Measurements from ENCODE around the gene FARP1. TPM values are rescaled to one million over a fixed set of nuclear protein-coding genes. Genes with fewer than 3 reads are reported as not detected.

FARP1 gene
- total RNA-seq, 4 donors from 2014 or later: 103 to 172 (median 129) TPM

- no peaks in the 10 kb centered on the region for H3K36me3 ChIP-seq
- TF ChIP-seq POLR2A (IDR thresholded peaks at IDR 0.05) (no peak), CTCF (IDR thresholded peaks at IDR 0.05) (no peak)
- intact Hi-C loops (cut with DNase I): no loop called here
- H3K4me1 ChIP-seq: peaks cover 9 to 20% of the 10 kb centered on the region in 2 donors
- no peaks in the 10 kb centered on the region for H3K27me3 ChIP-seq
- WGBS, 2 donors: 92 to 96% methylated on average over 11 of the region's 11 CpGs
- no peak for DNase-seq
- no peak overlapping the region for H3K4me3 ChIP-seq (replicated peaks in 1 of 3)
- no peaks in the 10 kb centered on the region for H3K9me3 ChIP-seq
- no peak overlapping the region for H3K27ac ChIP-seq
Observed at GRCh38 chr13:98318263-98318878, 175.5 kb downstream of the FARP1 start.

GRCh38 chr13:98320561-98321105 is 177.7 kb downstream of the FARP1 start:
- H3K4me3 ChIP-seq (replicated peaks in 1 of 3): no peak overlapping the region
- H3K36me3 ChIP-seq: no peaks in the 10 kb centered on the region
- no peaks in the 10 kb centered on the region for H3K9me3 ChIP-seq
- H3K27me3 ChIP-seq: no peaks in the 10 kb centered on the region
- no peak overlapping the region for H3K27ac ChIP-seq
- intact Hi-C loops (cut with DNase I): no loop called here
- no peak for TF ChIP-seq CTCF (IDR thresholded peaks at IDR 0.05)
- no peak for TF ChIP-seq POLR2A (IDR thresholded peaks at IDR 0.05)
- 94 to 97% methylated on average over 9 of the region's 9 CpGs for WGBS, 2 donors
- DNase-seq: no peak
- H3K4me1 ChIP-seq: peaks cover 23 to 30% of the 10 kb centered on the region in 2 donors

GRCh38 chr13:98321395-98321794 is 178.5 kb downstream of the FARP1 start:
- intact Hi-C loops (cut with DNase I): no loop called here
- Histone ChIP-seq H3K9me3 (no peaks in the 10 kb centered on the region), H3K27ac (peak overlapping the region in 1 of 3 donors; percentile 39), H3K27me3 (no peaks in the 10 kb centered on the region), H3K4me3 (replicated peaks in 1 of 3) (no peak overlapping the region), H3K4me1 (peaks cover 27 to 31% of the 10 kb centered on the region in 2 donors), H3K36me3 (no peaks in the 10 kb centered on the region)
- WGBS, 2 donors: 96% methylated on average over 2 of the region's 2 CpGs
- DNase-seq: no peak
- TF ChIP-seq CTCF (IDR thresholded peaks at IDR 0.05): no peak
- no peak for TF ChIP-seq POLR2A (IDR thresholded peaks at IDR 0.05)

GRCh38 chr13:98322091-98322718 is 179.3 kb downstream of the FARP1 start:
- H3K27ac ChIP-seq: peak overlapping the region in 1 of 3 donors; percentile 39
- WGBS, 2 donors: 76 to 83% methylated on average over 7 to 8 of the region's 8 CpGs
- H3K36me3 ChIP-seq: no peaks in the 10 kb centered on the region
- TF ChIP-seq POLR2A (IDR thresholded peaks at IDR 0.05): no peak
- no peak for TF ChIP-seq CTCF (IDR thresholded peaks at IDR 0.05)
- H3K9me3 ChIP-seq: no peaks in the 10 kb centered on the region
- intact Hi-C loops (cut with DNase I): no loop called here
- peaks cover 31 to 38% of the 10 kb centered on the region in 2 donors for H3K4me1 ChIP-seq
- H3K27me3 ChIP-seq: no peaks in the 10 kb centered on the region
- no peak overlapping the region for H3K4me3 ChIP-seq (replicated peaks in 1 of 3)
- DNase-seq: no peak

- no peak for DNase-seq
- TF ChIP-seq CTCF (IDR thresholded peaks at IDR 0.05) (no peak), POLR2A (IDR thresholded peaks at IDR 0.05) (no peak)
- no peaks in the 10 kb centered on the region for H3K9me3 ChIP-seq
- H3K27ac ChIP-seq: peak overlapping the region; percentile 12 to 63 (median 54)
- no peaks in the 10 kb centered on the region for H3K27me3 ChIP-seq
- peaks cover 48 to 57% of the 10 kb centered on the region in 2 donors for H3K4me1 ChIP-seq
- intact Hi-C loops (cut with DNase I): no loop called here
- 56 to 58% methylated on average over 7 of the region's 7 CpGs for WGBS, 2 donors
- no peak overlapping the region for H3K4me3 ChIP-seq (replicated peaks in 1 of 3)
- H3K36me3 ChIP-seq: no peaks in the 10 kb centered on the region
Observed at GRCh38 chr13:98324105-98324504, 181.2 kb downstream of the FARP1 start.
